Neural progenitor cell (in vitro differentiated cells): Measurements from ENCODE around the gene PSMB5. TPM values are rescaled to one million over a fixed set of nuclear protein-coding genes. Genes with fewer than 3 reads are reported as not detected.
A peak's percentile ranks its signal among the peaks of the same experiment; 100 is the strongest.

ENCODE experiments used
- DNase-seq: peaks from one replicate; pipeline ENCODE4 v3.0.0-alpha.2; 2016; ENCODE audit warnings: low spot score
- H2AFZ ChIP-seq: fragments of 200-600 bp; sonication (generic); replicated peaks from 2 replicates; pipeline ENCODE4 v1.6.1; 2016; ENCODE audit warnings: antibody characterized with exemption
- H3F3A ChIP-seq: fragments of 200-600 bp; sonication (generic); 2 replicates; pipeline ENCODE4 v1.6.1; 2016; ENCODE audit warnings: antibody characterized with exemption, low read depth
- H3K27ac ChIP-seq: fragments of 200-600 bp; sonication (generic); 2 replicates; pipeline ENCODE4 v1.5.1; 2016; ENCODE audit warnings: mild to moderate bottlenecking
- H3K27me3 ChIP-seq: fragments of 200-600 bp; sonication (generic); 2 replicates; pipeline ENCODE4 v1.6.1; 2016; ENCODE audit warnings: mild to moderate bottlenecking, moderate library complexity
- H3K36me3 ChIP-seq: fragments of 200-600 bp; sonication (generic); 2 replicates; pipeline ENCODE4 v1.5.1; 2016
- H3K4me1 ChIP-seq: fragments of 200-600 bp; sonication (generic); 2 replicates; pipeline ENCODE4 v1.6.1; 2016; ENCODE audit warnings: mixed run types
- H3K4me2 ChIP-seq: fragments of 200-600 bp; sonication (generic); 2 replicates; pipeline ENCODE4 v1.6.1; 2016
- H3K4me3 ChIP-seq: fragments of 200-600 bp; sonication (generic); 2 replicates; pipeline ENCODE4 v1.5.1; 2016
- H3K79me2 ChIP-seq: fragments of 200-600 bp; sonication (generic); 2 replicates; pipeline ENCODE4 v1.6.1; 2016; ENCODE audit warnings: low read depth
- H3K9ac ChIP-seq: fragments of 200-600 bp; sonication (generic); 2 replicates; pipeline ENCODE4 v1.6.1; 2016
- H3K9me3 ChIP-seq: fragments of 200-600 bp; sonication (generic); 2 replicates; pipeline ENCODE4 v1.5.1; 2016; ENCODE audit warnings: low read depth
- H4K20me1 ChIP-seq: fragments of 200-600 bp; sonication (generic); 2 replicates; pipeline ENCODE4 v1.6.1; 2016; ENCODE audit warnings: low read depth
- H3K27ac Mint-ChIP-seq: 3 replicates; pipeline ENCODE4 v1.8.0; 2021; ENCODE audit warnings: mixed read lengths
- H3K27me3 Mint-ChIP-seq: 2 replicates; pipeline ENCODE4 v1.8.0; 2022; ENCODE audit warnings: low read depth, mild to moderate bottlenecking, inconsistent platforms, moderate library complexity, mixed read lengths; ENCODE audit not compliant: insufficient read depth
- H3K36me3 Mint-ChIP-seq: 3 replicates; pipeline ENCODE4 v1.8.0; 2021; ENCODE audit warnings: mixed read lengths
- H3K4me1 Mint-ChIP-seq: 3 replicates; pipeline ENCODE4 v1.8.0; 2021; ENCODE audit warnings: mixed read lengths
- H3K4me3 Mint-ChIP-seq: 3 replicates; pipeline ENCODE4 v1.8.0; 2021; ENCODE audit warnings: mild to moderate bottlenecking, moderate library complexity, mixed read lengths
- H3K9me3 Mint-ChIP-seq: 3 replicates; pipeline ENCODE4 v1.8.0; 2020; ENCODE audit warnings: mixed read lengths
- CTCF ChIP-seq: fragments of 200-600 bp; sonication (generic); IDR thresholded peaks from 2 replicates; pipeline ENCODE4 v1.5.1; 2017; ENCODE audit warnings: antibody characterized with exemption, mild to moderate bottlenecking
- EZH2 ChIP-seq: fragments of 200-600 bp; sonication (generic); IDR thresholded peaks from 2 replicates; pipeline ENCODE4 v1.6.1; 2017; ENCODE audit warnings: antibody characterized with exemption, mild to moderate bottlenecking, moderate library complexity
- EZH2phosphoT487 ChIP-seq: fragments of 200-600 bp; sonication (generic); IDR thresholded peaks from 2 replicates; pipeline ENCODE4 v1.6.1; 2017; ENCODE audit warnings: antibody characterized with exemption
- total RNA-seq: library from RNA; depleted of rRNA; stranded (reverse); fragments of >200 nt; gene quantifications from 2 replicates; pipeline ENCODE4 v1.2.3, GENCODE V29; 2015; ENCODE audit warnings: low replicate concordance

Gene PSMB5
- total RNA-seq = 154 and 223 TPM in 2 replicates

- H3K4me2 ChIP-seq = peak within 1 kb of the TSS; percentile 77
- TF ChIP-seq EZH2 (no peak), EZH2phosphoT487 (no peak), CTCF (no peak)
- Mint-ChIP-seq H3K27me3 (no peaks in the 10 kb centered on the region), H3K4me3 (peak within 1 kb of the TSS; percentile 92), H3K36me3 (peaks cover 15% of the 10 kb centered on the region), H3K27ac (peak within 1 kb of the TSS; percentile 98), H3K4me1 (peaks cover 18% of the 10 kb centered on the region), H3K9me3 (no peaks in the 10 kb centered on the region)
- H3K27ac ChIP-seq = peak within 1 kb of the TSS; percentile 95
- H3K27me3 ChIP-seq = no peaks in the 10 kb centered on the region
- peak within 1 kb of the TSS; percentile 99 for H2AFZ ChIP-seq
- H3F3A ChIP-seq = peaks cover 11% of the 10 kb centered on the region
- peaks cover 5% of the 10 kb centered on the region for H3K36me3 ChIP-seq
- H4K20me1 ChIP-seq = no peaks in the 10 kb centered on the region
- peaks cover 12% of the 10 kb centered on the region for H3K4me1 ChIP-seq
- no peaks in the 10 kb centered on the region for H3K9me3 ChIP-seq
- DNase-seq = peak; percentile 95
- peaks cover 36% of the 10 kb centered on the region for H3K79me2 ChIP-seq
- H3K9ac ChIP-seq = peak within 1 kb of the TSS; percentile 82
- peak within 1 kb of the TSS; percentile 71 for H3K4me3 ChIP-seq
Observed at GRCh38 chr14:23034498-23035302, at the start of gene PSMB5. PSMB5 (minus strand) TSS chr14:23034900; CDS start chr14:23034881, 19 bp downstream.

- H3K27me3 ChIP-seq = no peaks in the 10 kb centered on the region
- H3K4me2 ChIP-seq = no peak overlapping the region
- H3K9me3 ChIP-seq = no peaks in the 10 kb centered on the region
- no peak overlapping the region for H3K9ac ChIP-seq
- no peak overlapping the region for H3K27ac ChIP-seq
- H3K4me3 ChIP-seq = no peak overlapping the region
- H3K4me3 Mint-ChIP-seq = no peak overlapping the region
- no peaks in the 10 kb centered on the region for H3K4me1 ChIP-seq
- no peak overlapping the region for H3K27ac Mint-ChIP-seq
- TF ChIP-seq EZH2phosphoT487 (no peak), EZH2 (no peak), CTCF (no peak)
- peaks cover 47% of the 10 kb centered on the region for H3K36me3 ChIP-seq
- no peaks in the 10 kb centered on the region for H3K27me3 Mint-ChIP-seq
- H3K79me2 ChIP-seq = peaks cover 32% of the 10 kb centered on the region
- H2AFZ ChIP-seq = no peak overlapping the region
- DNase-seq = no peak
- peaks cover 57% of the 10 kb centered on the region for H3F3A ChIP-seq
- peaks cover 21% of the 10 kb centered on the region for H4K20me1 ChIP-seq
- no peaks in the 10 kb centered on the region for H3K4me1 Mint-ChIP-seq
- peaks cover 31% of the 10 kb centered on the region for H3K36me3 Mint-ChIP-seq
- no peaks in the 10 kb centered on the region for H3K9me3 Mint-ChIP-seq
Observed at GRCh38 chr14:23080474-23080873, 45.8 kb upstream of the PSMB5 start.

DNA sequence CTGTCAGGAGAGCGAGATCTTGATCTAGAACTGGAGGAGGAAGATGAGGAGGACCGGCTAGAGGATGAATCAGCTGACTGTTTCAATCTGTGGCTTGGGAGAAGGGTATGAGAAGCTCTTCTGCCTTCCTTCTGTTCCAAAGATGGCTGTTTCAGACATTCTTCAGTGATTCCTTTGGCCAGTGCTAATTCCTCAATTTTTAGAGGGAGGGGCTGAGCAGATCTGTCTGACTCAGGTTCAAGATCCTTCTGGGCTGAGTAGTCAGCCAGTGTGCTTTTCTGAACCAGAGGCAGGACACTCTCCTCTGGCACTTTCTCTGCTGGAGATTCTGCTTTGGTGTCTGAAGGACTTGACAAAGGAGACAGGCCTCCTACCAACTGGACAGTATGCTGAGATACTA, 45.0 kb upstream of the PSMB5 start:
- Histone ChIP-seq H3K27me3 (no peaks in the 10 kb centered on the region), H3K4me3 (no peak overlapping the region), H4K20me1 (peaks cover 14% of the 10 kb centered on the region), H3F3A (peaks cover 58% of the 10 kb centered on the region), H3K9ac (no peak overlapping the region), H3K36me3 (peaks cover 44% of the 10 kb centered on the region), H3K79me2 (peaks cover 33% of the 10 kb centered on the region), H3K4me1 (no peaks in the 10 kb centered on the region), H3K9me3 (no peaks in the 10 kb centered on the region), H3K4me2 (no peak overlapping the region), H3K27ac (no peak overlapping the region), H2AFZ (no peak overlapping the region)
- H3K4me3 Mint-ChIP-seq = no peak overlapping the region
- H3K36me3 Mint-ChIP-seq = peaks cover 32% of the 10 kb centered on the region
- H3K9me3 Mint-ChIP-seq = no peaks in the 10 kb centered on the region
- no peak overlapping the region for H3K27ac Mint-ChIP-seq
- H3K27me3 Mint-ChIP-seq = no peaks in the 10 kb centered on the region
- no peaks in the 10 kb centered on the region for H3K4me1 Mint-ChIP-seq
- no peak for DNase-seq
- TF ChIP-seq CTCF (no peak), EZH2 (no peak), EZH2phosphoT487 (no peak)
